ENCODE measurements around the gene KCND2.

Gene KCND2

GRCh38 chr7:120400806-120401455, 128.0 kb downstream of the KCND2 start:
- H3K27ac ChIP-seq, result no peak overlapping the region
- TF ChIP-seq CTCF (conservative IDR thresholded peaks at IDR 0.05), result no peak
- no peak for TF ChIP-seq ZFX (IDR thresholded peaks at IDR 0.05)

GRCh38 chr7:120402079-120402767, 129.2 kb downstream of the KCND2 start:
- no peak for TF ChIP-seq ZFX (IDR thresholded peaks at IDR 0.05)
- TF ChIP-seq CTCF (conservative IDR thresholded peaks at IDR 0.05), result no peak
- no peak overlapping the region for H3K27ac ChIP-seq

GRCh38 chr7:120402801-120403200, 129.8 kb downstream of the KCND2 start:
- no peak overlapping the region for H3K27ac ChIP-seq
- TF ChIP-seq CTCF (conservative IDR thresholded peaks at IDR 0.05) (no peak), ZFX (IDR thresholded peaks at IDR 0.05) (no peak)

- TF ChIP-seq ZFX (IDR thresholded peaks at IDR 0.05) (no peak), CTCF (conservative IDR thresholded peaks at IDR 0.05) (no peak)
- no peak overlapping the region for H3K27ac ChIP-seq
Measured at GRCh38 chr7:120404042-120404441, 131.1 kb downstream of the KCND2 start.

GRCh38 chr7:120405652-120406051, 132.7 kb downstream of the KCND2 start:
- TF ChIP-seq ZFX (IDR thresholded peaks at IDR 0.05) (no peak), CTCF (conservative IDR thresholded peaks at IDR 0.05) (no peak)
- H3K27ac ChIP-seq, result no peak overlapping the region

- H3K27ac ChIP-seq, result no peak overlapping the region
- no peak for TF ChIP-seq CTCF (conservative IDR thresholded peaks at IDR 0.05)
- no peak for TF ChIP-seq ZFX (IDR thresholded peaks at IDR 0.05)
Measured at GRCh38 chr7:120407010-120407409, 134.0 kb downstream of the KCND2 start.

Data from C4-2B (cell line).